Measurements from ENCODE around the gene CCDC190.

DNA sequence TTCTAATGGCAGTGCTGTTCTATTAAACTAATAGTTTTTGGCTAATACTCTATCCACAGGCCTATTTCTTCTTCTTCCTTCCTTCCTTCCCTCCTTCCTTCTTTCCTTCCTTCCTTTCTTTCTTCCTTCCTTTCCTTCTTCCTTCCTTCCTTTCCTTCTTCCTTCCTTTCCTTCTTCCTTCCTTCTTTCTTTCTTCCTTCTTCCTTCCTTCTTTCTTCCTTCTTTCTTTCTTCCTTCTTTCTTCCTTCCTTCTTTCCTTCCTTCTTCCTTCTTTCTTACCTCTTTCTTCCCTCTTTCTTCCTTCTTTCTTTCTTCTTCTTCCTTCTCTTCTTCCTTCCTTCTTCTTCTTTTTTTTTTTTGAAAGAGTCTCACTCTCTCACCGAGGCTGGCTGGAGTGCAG, 31.7 kb downstream of the CCDC190 start:
- TF ChIP-seq POLR2AphosphoS5 (IDR thresholded peaks at IDR 0.05; ENCODE audit: low read depth, low read length) (no peak), RNF2 (IDR thresholded peaks at IDR 0.05; ENCODE audit: borderline replicate concordance, low read depth, low read length, missing control alignments, poor library complexity, severe bottlenecking) (no peak)
